ENCODE measurements around the gene VANGL1.

- TF ChIP-seq EZH2 (optimal IDR thresholded peaks at IDR 0.05; ENCODE audit: low read depth, low read length) = no peak
- TF ChIP-seq CTCF (IDR thresholded peaks at IDR 0.05; ENCODE audit: low read length) = no peak
Observed at GRCh38 chr1:115697619-115698018, 55.8 kb downstream of the VANGL1 start.
